Measurements from ENCODE around the gene CNTNAP5. TPM values are rescaled to one million over a fixed set of nuclear protein-coding genes. Genes with fewer than 3 reads are reported as not detected.

CNTNAP5 gene
- total and polyA plus RNA-seq, 9 of the 15 experiments (the other 6 are each of a cell fraction or from before 2014, with no cell fraction given): not detected

DNA sequence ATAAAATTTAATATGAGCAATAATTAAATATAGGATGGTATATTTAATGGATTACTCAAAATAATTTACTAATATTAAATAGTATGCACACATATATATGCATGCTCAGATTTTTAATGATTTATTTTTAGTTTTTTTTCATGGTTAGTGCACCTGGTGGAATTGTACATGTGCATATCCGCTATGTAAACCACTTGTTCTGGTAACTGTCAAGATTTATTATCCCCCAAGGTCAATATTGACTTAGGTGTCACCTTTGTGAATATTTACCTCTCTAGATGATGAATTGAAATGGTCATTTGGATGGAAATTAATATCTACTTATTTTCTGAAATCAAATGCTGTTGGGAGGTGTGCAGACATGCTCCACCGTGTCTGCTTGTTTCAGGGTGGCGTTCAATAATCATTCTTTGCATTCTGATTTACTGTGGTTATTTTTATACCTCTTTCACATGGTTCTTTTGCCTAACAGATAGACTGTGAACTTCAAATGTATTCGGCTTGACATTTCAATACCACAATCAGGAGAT is 14.7 kb downstream of the CNTNAP5 start:
- Histone ChIP-seq H3K9me1 (ENCODE audit: control insufficient read depth, insufficient read depth, low read length) (no peaks in the 10 kb centered on the region), H3K27me3 (ENCODE audit: control insufficient read depth in 2 of 2, insufficient read depth in 2 of 2, low read length in 2 of 2) (no peaks in the 10 kb centered on the region), H3K36me3 (ENCODE audit: control insufficient read depth, insufficient read depth, low read length) (no peaks in the 10 kb centered on the region), H2AFZ (ENCODE audit: low read depth, low read length) (no peak overlapping the region), H3K9me3 (replicated peaks; ENCODE audit: control insufficient read depth, insufficient read depth, low read depth, low read length) (no peaks in the 10 kb centered on the region), H3K27ac (ENCODE audit: extremely low read depth, low read depth, low read length) (no peak overlapping the region), H3K4me1 (replicated peaks in 1 of 2; ENCODE audit: control insufficient read depth in 2 of 2, insufficient read depth in 2 of 2, low read length in 2 of 2) (no peaks in the 10 kb centered on the region), H3K4me2 (ENCODE audit: insufficient read depth, low read length) (no peak overlapping the region), H3K9ac (ENCODE audit: insufficient read depth in 1 of 2, low read depth in 2 of 2, low read length in 2 of 2) (no peak overlapping the region), H3K79me2 (ENCODE audit: control insufficient read depth, insufficient read depth, low read length) (no peaks in the 10 kb centered on the region), H3K4me3 (no peak overlapping the region), H4K20me1 (replicated peaks; ENCODE audit: control insufficient read depth, insufficient read depth, low read length) (no peaks in the 10 kb centered on the region)
- ATAC-seq: no peak
- in situ Hi-C loops (cut with MboI) (no loop called here), intact Hi-C loops (cut with micrococcal nuclease) (no loop called here)
- CTCF ChIA-PET (ENCODE audit: low intra/inter-chr PET ratio): no interaction called here
- no peak for DNase-seq (ENCODE audit: extremely low read depth in 1 of 4, low spot score in 3 of 4)
- no peak for TF ChIP-seq E2F3 (CRISPR knock-in tag; IDR thresholded peaks at IDR 0.05)
- no peak for TF ChIP-seq LEF1 (IDR thresholded peaks at IDR 0.05)
- TF ChIP-seq RAD51 (IDR thresholded peaks at IDR 0.05; ENCODE audit: borderline replicate concordance, low read depth): no peak
- no peak for TF ChIP-seq NR1H2 (CRISPR knock-in tag; IDR thresholded peaks at IDR 0.05)
- no peak for TF ChIP-seq ZNF41 (CRISPR knock-in tag; conservative IDR thresholded peaks at IDR 0.05)
- TF ChIP-seq BHLHE40 (IDR thresholded peaks at IDR 0.05; ENCODE audit: low read length): no peak
- TF ChIP-seq PHTF2 (CRISPR knock-in tag; IDR thresholded peaks at IDR 0.05): no peak
- TF ChIP-seq IRF2 (CRISPR knock-in tag; IDR thresholded peaks at IDR 0.05): no peak
- TF ChIP-seq, protein P1, sequence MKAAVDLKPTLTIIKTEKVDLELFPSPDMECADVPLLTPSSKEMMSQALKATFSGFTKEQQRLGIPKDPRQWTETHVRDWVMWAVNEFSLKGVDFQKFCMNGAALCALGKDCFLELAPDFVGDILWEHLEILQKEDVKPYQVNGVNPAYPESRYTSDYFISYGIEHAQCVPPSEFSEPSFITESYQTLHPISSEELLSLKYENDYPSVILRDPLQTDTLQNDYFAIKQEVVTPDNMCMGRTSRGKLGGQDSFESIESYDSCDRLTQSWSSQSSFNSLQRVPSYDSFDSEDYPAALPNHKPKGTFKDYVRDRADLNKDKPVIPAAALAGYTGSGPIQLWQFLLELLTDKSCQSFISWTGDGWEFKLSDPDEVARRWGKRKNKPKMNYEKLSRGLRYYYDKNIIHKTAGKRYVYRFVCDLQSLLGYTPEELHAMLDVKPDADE (conservative IDR thresholded peaks at IDR 0.05; ENCODE audit: control insufficient read depth, low read depth, low read length): no peak
- no peak for TF ChIP-seq CBX1 (IDR thresholded peaks at IDR 0.05; ENCODE audit: low read depth)
- no peak for TF ChIP-seq TARDBP (IDR thresholded peaks at IDR 0.05)
- TF ChIP-seq, protein P2, sequence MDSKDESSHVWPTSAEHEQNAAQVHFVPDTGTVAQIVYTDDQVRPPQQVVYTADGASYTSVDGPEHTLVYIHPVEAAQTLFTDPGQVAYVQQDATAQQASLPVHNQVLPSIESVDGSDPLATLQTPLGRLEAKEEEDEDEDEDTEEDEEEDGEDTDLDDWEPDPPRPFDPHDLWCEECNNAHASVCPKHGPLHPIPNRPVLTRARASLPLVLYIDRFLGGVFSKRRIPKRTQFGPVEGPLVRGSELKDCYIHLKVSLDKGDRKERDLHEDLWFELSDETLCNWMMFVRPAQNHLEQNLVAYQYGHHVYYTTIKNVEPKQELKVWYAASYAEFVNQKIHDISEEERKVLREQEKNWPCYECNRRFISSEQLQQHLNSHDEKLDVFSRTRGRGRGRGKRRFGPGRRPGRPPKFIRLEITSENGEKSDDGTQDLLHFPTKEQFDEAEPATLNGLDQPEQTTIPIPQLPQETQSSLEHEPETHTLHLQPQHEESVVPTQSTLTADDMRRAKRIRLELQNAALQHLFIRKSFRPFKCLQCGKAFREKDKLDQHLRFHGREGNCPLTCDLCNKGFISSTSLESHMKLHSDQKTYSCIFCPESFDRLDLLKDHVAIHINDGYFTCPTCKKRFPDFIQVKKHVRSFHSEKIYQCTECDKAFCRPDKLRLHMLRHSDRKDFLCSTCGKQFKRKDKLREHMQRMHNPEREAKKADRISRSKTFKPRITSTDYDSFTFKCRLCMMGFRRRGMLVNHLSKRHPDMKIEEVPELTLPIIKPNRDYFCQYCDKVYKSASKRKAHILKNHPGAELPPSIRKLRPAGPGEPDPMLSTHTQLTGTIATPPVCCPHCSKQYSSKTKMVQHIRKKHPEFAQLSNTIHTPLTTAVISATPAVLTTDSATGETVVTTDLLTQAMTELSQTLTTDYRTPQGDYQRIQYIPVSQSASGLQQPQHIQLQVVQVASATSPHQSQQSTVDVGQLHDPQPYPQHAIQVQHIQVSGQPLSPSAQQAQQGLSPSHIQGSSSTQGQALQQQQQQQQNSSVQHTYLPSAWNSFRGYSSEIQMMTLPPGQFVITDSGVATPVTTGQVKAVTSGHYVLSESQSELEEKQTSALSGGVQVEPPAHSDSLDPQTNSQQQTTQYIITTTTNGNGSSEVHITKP (IDR thresholded peaks at IDR 0.05; ENCODE audit: partially characterized antibody): no peak
- TF ChIP-seq, protein P3, sequence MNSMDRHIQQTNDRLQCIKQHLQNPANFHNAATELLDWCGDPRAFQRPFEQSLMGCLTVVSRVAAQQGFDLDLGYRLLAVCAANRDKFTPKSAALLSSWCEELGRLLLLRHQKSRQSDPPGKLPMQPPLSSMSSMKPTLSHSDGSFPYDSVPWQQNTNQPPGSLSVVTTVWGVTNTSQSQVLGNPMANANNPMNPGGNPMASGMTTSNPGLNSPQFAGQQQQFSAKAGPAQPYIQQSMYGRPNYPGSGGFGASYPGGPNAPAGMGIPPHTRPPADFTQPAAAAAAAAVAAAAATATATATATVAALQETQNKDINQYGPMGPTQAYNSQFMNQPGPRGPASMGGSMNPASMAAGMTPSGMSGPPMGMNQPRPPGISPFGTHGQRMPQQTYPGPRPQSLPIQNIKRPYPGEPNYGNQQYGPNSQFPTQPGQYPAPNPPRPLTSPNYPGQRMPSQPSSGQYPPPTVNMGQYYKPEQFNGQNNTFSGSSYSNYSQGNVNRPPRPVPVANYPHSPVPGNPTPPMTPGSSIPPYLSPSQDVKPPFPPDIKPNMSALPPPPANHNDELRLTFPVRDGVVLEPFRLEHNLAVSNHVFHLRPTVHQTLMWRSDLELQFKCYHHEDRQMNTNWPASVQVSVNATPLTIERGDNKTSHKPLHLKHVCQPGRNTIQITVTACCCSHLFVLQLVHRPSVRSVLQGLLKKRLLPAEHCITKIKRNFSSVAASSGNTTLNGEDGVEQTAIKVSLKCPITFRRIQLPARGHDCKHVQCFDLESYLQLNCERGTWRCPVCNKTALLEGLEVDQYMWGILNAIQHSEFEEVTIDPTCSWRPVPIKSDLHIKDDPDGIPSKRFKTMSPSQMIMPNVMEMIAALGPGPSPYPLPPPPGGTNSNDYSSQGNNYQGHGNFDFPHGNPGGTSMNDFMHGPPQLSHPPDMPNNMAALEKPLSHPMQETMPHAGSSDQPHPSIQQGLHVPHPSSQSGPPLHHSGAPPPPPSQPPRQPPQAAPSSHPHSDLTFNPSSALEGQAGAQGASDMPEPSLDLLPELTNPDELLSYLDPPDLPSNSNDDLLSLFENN (IDR thresholded peaks at IDR 0.05; ENCODE audit: low read depth in 2 of 2, low read length in 2 of 2): no peak
- no peak for TF ChIP-seq CHD1 (IDR thresholded peaks at IDR 0.05; ENCODE audit: low read length)
- TF ChIP-seq RBM15 (IDR thresholded peaks at IDR 0.05; ENCODE audit: insufficient read depth, low read length): no peak
- no peak for TF ChIP-seq TSC22D4 (tag; IDR thresholded peaks at IDR 0.05)
- no peak for TF ChIP-seq GATAD2A (IDR thresholded peaks at IDR 0.05)
- no TSS peak for BruUV-seq (replicated peaks)
- WGBS (ENCODE audit: insufficient coverage, low coverage, missing lambda C conversion rate): 0% methylated on average over 4 of the region's 4 CpGs
- FAIRE-seq: no peak
- POLR2A ChIA-PET: no interaction called here

Measured in K562 (cell line).